ENCODE results near the gene KLHL6. TPM values are rescaled to one million over a fixed set of nuclear protein-coding genes. Genes with fewer than 3 reads are reported as not detected.

KLHL6 gene
- total and polyA plus RNA-seq, 10 of the 15 experiments (the other 5 are each of a cell fraction or from before 2014, with no cell fraction given) = 4.0 to 91.8 (median 24.4) TPM

DNA sequence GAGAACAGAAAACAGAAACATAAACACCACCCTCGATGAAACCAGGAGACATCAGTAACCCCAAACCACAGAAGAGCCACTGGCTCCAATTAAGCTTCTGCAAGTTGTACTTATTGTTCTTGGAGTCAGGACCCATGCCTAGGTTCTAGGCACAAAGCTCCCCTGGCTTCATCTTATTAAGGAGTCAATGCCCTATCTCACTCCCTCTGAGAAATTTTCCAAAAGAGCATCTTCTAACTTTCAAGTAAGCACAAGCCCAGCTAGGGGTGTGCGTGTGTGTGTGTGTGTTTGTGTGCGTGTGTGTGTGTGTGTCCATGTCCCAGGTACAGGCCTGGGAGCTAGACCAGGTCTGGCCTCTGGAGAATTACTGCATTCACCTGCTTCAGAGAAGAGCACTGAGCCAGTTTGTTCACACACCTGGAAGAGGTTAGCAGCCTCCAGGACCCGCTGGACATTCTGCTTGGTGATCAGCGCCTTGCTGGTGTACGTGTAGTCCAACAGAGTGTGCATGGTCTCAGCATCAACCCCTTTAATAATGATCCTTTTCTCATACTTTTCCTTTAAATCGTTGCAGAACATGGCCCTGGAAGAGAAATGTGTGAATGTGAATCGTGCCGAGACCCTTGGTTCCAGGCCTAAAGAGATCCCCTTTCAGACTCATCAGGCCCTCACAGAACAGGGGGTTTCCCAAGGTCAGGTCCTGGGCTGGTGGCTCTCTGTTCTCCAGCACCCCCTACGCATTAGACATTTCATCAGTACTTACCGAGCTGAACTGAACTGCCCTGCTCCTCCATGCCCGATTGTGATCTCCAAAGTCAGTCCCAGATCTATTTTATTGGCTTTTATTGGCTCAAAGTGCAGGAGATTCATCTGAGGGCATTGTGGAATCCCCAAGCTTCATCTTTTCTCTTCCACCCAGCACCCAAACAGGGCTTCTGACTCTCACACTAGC is 27.8 kb downstream of the KLHL6 start (continued):
- TF ChIP-seq, protein P1, sequence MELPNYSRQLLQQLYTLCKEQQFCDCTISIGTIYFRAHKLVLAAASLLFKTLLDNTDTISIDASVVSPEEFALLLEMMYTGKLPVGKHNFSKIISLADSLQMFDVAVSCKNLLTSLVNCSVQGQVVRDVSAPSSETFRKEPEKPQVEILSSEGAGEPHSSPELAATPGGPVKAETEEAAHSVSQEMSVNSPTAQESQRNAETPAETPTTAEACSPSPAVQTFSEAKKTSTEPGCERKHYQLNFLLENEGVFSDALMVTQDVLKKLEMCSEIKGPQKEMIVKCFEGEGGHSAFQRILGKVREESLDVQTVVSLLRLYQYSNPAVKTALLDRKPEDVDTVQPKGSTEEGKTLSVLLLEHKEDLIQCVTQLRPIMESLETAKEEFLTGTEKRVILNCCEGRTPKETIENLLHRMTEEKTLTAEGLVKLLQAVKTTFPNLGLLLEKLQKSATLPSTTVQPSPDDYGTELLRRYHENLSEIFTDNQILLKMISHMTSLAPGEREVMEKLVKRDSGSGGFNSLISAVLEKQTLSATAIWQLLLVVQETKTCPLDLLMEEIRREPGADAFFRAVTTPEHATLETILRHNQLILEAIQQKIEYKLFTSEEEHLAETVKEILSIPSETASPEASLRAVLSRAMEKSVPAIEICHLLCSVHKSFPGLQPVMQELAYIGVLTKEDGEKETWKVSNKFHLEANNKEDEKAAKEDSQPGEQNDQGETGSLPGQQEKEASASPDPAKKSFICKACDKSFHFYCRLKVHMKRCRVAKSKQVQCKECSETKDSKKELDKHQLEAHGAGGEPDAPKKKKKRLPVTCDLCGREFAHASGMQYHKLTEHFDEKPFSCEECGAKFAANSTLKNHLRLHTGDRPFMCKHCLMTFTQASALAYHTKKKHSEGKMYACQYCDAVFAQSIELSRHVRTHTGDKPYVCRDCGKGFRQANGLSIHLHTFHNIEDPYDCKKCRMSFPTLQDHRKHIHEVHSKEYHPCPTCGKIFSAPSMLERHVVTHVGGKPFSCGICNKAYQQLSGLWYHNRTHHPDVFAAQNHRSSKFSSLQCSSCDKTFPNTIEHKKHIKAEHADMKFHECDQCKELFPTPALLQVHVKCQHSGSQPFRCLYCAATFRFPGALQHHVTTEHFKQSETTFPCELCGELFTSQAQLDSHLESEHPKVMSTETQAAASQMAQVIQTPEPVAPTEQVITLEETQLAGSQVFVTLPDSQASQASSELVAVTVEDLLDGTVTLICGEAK (IDR thresholded peaks at IDR 0.05; ENCODE audit: borderline replicate concordance) = no peak
- TF ChIP-seq CREB1 (IDR thresholded peaks at IDR 0.05; ENCODE audit: low read depth) = peak; percentile 27; the same call in 1 of the 2 replicates
- TF ChIP-seq, protein P2, sequence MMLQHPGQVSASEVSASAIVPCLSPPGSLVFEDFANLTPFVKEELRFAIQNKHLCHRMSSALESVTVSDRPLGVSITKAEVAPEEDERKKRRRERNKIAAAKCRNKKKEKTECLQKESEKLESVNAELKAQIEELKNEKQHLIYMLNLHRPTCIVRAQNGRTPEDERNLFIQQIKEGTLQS (IDR thresholded peaks at IDR 0.05; ENCODE audit: borderline replicate concordance, extremely low read depth, low read depth, low read length) = no peak
- no peak for TF ChIP-seq NRF1 (conservative IDR thresholded peaks at IDR 0.05; ENCODE audit: low read depth, low read length)
- TF ChIP-seq NFIC (IDR thresholded peaks at IDR 0.05; ENCODE audit: low read depth, low read length) = peak; percentile 92
- TF ChIP-seq IRF4 (IDR thresholded peaks at IDR 0.05; ENCODE audit: low read depth, low read length) = peak; percentile 70; the same call in 1 of the 2 replicates
- TF ChIP-seq, protein P3, sequence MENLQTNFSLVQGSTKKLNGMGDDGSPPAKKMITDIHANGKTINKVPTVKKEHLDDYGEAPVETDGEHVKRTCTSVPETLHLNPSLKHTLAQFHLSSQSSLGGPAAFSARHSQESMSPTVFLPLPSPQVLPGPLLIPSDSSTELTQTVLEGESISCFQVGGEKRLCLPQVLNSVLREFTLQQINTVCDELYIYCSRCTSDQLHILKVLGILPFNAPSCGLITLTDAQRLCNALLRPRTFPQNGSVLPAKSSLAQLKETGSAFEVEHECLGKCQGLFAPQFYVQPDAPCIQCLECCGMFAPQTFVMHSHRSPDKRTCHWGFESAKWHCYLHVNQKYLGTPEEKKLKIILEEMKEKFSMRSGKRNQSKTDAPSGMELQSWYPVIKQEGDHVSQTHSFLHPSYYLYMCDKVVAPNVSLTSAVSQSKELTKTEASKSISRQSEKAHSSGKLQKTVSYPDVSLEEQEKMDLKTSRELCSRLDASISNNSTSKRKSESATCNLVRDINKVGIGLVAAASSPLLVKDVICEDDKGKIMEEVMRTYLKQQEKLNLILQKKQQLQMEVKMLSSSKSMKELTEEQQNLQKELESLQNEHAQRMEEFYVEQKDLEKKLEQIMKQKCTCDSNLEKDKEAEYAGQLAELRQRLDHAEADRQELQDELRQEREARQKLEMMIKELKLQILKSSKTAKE (IDR thresholded peaks at IDR 0.05; ENCODE audit: low read depth, poor library complexity, severe bottlenecking) = peak; percentile 89
- TF ChIP-seq FOXK2 (IDR thresholded peaks at IDR 0.05) = no peak
- TF ChIP-seq, protein P4, sequence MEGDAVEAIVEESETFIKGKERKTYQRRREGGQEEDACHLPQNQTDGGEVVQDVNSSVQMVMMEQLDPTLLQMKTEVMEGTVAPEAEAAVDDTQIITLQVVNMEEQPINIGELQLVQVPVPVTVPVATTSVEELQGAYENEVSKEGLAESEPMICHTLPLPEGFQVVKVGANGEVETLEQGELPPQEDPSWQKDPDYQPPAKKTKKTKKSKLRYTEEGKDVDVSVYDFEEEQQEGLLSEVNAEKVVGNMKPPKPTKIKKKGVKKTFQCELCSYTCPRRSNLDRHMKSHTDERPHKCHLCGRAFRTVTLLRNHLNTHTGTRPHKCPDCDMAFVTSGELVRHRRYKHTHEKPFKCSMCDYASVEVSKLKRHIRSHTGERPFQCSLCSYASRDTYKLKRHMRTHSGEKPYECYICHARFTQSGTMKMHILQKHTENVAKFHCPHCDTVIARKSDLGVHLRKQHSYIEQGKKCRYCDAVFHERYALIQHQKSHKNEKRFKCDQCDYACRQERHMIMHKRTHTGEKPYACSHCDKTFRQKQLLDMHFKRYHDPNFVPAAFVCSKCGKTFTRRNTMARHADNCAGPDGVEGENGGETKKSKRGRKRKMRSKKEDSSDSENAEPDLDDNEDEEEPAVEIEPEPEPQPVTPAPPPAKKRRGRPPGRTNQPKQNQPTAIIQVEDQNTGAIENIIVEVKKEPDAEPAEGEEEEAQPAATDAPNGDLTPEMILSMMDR (IDR thresholded peaks at IDR 0.05 in 2 of 3, conservative IDR thresholded peaks at IDR 0.05 in 1 of 3; ENCODE audit: control insufficient read depth in 2 of 3, extremely low read depth in 1 of 3, insufficient read depth in 1 of 3, low read depth in 3 of 3, low read length in 3 of 3) = no peak
- TF ChIP-seq, protein P5, sequence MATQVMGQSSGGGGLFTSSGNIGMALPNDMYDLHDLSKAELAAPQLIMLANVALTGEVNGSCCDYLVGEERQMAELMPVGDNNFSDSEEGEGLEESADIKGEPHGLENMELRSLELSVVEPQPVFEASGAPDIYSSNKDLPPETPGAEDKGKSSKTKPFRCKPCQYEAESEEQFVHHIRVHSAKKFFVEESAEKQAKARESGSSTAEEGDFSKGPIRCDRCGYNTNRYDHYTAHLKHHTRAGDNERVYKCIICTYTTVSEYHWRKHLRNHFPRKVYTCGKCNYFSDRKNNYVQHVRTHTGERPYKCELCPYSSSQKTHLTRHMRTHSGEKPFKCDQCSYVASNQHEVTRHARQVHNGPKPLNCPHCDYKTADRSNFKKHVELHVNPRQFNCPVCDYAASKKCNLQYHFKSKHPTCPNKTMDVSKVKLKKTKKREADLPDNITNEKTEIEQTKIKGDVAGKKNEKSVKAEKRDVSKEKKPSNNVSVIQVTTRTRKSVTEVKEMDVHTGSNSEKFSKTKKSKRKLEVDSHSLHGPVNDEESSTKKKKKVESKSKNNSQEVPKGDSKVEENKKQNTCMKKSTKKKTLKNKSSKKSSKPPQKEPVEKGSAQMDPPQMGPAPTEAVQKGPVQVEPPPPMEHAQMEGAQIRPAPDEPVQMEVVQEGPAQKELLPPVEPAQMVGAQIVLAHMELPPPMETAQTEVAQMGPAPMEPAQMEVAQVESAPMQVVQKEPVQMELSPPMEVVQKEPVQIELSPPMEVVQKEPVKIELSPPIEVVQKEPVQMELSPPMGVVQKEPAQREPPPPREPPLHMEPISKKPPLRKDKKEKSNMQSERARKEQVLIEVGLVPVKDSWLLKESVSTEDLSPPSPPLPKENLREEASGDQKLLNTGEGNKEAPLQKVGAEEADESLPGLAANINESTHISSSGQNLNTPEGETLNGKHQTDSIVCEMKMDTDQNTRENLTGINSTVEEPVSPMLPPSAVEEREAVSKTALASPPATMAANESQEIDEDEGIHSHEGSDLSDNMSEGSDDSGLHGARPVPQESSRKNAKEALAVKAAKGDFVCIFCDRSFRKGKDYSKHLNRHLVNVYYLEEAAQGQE (IDR thresholded peaks at IDR 0.05; ENCODE audit: low read depth, low read length) = no peak
- no peak for TF ChIP-seq YBX1 (IDR thresholded peaks at IDR 0.05)
- TF ChIP-seq, protein P6, sequence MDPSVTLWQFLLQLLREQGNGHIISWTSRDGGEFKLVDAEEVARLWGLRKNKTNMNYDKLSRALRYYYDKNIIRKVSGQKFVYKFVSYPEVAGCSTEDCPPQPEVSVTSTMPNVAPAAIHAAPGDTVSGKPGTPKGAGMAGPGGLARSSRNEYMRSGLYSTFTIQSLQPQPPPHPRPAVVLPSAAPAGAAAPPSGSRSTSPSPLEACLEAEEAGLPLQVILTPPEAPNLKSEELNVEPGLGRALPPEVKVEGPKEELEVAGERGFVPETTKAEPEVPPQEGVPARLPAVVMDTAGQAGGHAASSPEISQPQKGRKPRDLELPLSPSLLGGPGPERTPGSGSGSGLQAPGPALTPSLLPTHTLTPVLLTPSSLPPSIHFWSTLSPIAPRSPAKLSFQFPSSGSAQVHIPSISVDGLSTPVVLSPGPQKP (IDR thresholded peaks at IDR 0.05; ENCODE audit: low read depth, low read length) = no peak
- 0 out of 2 replicates have a peak, but pooled peaks have one; percentile 36 for TF ChIP-seq RB1 (IDR thresholded peaks at IDR 0.05; ENCODE audit: borderline replicate concordance)
